ENCODE measurements around the gene RNF220.

DNA sequence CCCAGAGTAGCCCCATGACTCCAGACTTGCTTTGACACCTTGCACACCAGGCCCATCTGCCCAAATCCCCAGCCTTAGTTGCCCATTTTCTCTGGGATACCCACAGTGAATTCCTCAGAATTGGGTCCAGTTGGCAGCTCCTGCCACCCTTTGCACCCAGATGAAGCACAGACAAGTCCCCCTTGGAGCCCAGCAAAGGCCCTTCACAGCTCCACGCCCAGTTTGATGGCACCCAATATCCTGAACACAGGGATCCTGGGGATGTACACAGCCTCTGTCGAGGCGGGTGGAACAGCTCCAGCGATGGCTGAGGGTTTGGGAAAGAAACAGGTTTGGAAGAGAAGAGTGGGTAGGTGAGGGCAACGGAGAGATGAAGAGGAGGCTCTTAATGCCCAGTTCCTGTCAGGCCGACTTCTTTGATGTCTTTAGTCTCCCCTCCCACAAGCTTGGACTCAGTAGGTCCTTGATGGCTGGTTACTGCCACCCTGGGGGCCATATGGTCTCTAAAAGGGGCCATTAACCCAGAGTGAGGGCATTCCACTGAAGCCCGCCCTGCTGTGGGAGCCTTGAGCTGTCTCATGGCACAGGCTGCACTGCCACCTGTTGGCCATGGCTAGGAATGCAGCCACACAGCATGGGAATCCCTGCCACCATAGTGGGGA is 247.5 kb downstream of the RNF220 start:
- TF ChIP-seq, protein P1, sequence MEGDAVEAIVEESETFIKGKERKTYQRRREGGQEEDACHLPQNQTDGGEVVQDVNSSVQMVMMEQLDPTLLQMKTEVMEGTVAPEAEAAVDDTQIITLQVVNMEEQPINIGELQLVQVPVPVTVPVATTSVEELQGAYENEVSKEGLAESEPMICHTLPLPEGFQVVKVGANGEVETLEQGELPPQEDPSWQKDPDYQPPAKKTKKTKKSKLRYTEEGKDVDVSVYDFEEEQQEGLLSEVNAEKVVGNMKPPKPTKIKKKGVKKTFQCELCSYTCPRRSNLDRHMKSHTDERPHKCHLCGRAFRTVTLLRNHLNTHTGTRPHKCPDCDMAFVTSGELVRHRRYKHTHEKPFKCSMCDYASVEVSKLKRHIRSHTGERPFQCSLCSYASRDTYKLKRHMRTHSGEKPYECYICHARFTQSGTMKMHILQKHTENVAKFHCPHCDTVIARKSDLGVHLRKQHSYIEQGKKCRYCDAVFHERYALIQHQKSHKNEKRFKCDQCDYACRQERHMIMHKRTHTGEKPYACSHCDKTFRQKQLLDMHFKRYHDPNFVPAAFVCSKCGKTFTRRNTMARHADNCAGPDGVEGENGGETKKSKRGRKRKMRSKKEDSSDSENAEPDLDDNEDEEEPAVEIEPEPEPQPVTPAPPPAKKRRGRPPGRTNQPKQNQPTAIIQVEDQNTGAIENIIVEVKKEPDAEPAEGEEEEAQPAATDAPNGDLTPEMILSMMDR (conservative IDR thresholded peaks at IDR 0.05; ENCODE audit: low read depth, low read length) = peak; percentile 95
- TF ChIP-seq EZH2phosphoT487 (IDR thresholded peaks at IDR 0.05; ENCODE audit: borderline replicate concordance, low read length) = no peak
- TF ChIP-seq EZH2 (IDR thresholded peaks at IDR 0.05; ENCODE audit: low read length, unreplicated experiment) = no peak
